DOHH2 (cell line): ENCODE results near the gene OLFM1.

ENCODE experiments used
- CTCF ChIP-seq: fragments of 200-600 bp; sonication (generic); IDR thresholded peaks from one replicate; pipeline ENCODE4 v1.5.1; 2014; ENCODE audit warnings: antibody characterized with exemption, mild to moderate bottlenecking, low read depth, low read length; ENCODE audit not compliant: poor library complexity, severe bottlenecking
- EZH2phosphoT487 ChIP-seq: fragments of 200-600 bp; sonication (generic); IDR thresholded peaks from 2 replicates; pipeline ENCODE4 v1.6.1; 2017; ENCODE audit warnings: borderline replicate concordance, mild to moderate bottlenecking, antibody characterized with exemption, low read length, moderate library complexity, mixed read lengths

GRCh38 chr9:135135929-135136315 lies 48.5 kb downstream of the OLFM1 start:
- no peak for TF ChIP-seq CTCF
- no peak for TF ChIP-seq EZH2phosphoT487
